ENCODE data around the gene CASR.

- TF ChIP-seq CTCF (IDR thresholded peaks at IDR 0.05; ENCODE audit: insufficient read depth, low read length, poor library complexity, severe bottlenecking) (no peak), EZH2phosphoT487 (conservative IDR thresholded peaks at IDR 0.05; ENCODE audit: low read length) (no peak)
Measured at GRCh38 chr3:122184591-122184929, 1.1 kb downstream of the CASR start.

Data from SU-DHL-6 (cell line).